ENCODE results near the gene TRABD2A.

TRABD2A gene

DNA sequence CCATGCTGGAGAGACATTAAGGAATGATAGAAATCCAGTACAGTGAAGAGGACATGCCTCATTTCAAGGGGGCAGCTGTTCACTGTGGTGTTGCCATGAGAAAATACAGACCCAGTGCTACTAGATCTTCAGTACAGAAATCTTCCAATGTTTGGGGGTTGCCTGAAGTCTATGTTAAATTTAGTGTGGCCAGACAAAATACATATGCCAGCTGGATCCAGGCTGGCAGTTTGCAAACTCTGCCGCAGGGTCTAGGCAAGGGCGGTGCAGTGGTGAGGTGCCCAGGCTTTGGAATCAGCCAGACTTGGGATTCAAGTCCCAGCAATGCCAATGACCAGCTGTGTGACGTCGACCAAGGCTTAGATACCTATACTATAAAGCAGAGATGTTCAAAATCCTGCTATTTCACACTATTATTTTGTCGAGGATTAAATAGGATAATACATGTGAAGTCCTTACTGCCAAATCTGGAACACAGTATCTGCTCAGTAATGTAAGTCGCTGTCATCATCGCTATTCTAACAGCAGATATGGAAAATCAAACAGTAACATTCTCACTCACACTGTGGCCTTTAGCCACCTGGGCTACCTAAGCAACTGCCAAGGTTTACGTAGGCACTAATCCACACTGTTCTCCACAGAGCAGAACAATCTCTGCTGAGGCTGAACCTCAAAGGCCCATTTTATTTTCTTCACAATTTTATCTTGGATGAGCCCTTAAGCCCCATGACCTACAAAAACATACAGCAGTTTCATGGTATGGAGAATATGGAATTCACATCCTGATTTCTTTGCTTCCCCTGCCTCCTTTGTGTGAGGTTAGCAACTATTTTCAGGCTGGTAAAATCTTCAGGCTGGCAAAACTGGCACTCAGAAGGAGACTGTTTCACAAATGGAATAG, 18.7 kb upstream of the TRABD2A start:
- Mint-ChIP-seq H3K4me1 (peaks cover 46% of the 10 kb centered on the region), H3K27ac (ENCODE audit: low read depth) (no peak overlapping the region), H3K9me3 (no peaks in the 10 kb centered on the region), H3K27me3 (no peaks in the 10 kb centered on the region), H3K36me3 (ENCODE audit: insufficient read depth) (peaks cover 10% of the 10 kb centered on the region), H3K4me3 (no peak overlapping the region)
- DNase-seq (ENCODE audit: low spot score in 2 of 2) (no peak), ATAC-seq (replicated peaks; ENCODE audit: extremely low read depth, poor library complexity, severe bottlenecking) (no peak)

DNA sequence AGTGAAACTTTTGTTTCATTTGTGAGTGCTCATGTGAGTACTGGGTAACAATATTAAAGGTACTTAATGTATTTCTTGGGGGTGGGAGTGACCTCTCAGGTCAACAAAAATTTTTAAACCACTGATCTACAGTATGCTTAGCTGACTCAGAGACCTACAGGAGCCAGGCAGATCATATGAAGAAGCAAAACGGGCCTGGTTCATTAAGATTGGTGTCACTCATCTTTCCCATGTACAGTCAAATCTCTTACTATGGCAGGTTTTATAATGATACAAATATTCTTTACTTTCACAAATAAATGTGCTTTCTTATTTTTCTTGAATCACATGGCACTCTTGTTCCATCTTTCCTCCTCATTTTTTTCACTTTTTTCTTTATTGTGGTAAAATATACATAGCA, 16.9 kb upstream of the TRABD2A start:
- H3K27me3 Mint-ChIP-seq: no peaks in the 10 kb centered on the region
- no peak overlapping the region for H3K4me3 Mint-ChIP-seq
- H3K36me3 Mint-ChIP-seq (ENCODE audit: insufficient read depth): peaks cover 9% of the 10 kb centered on the region
- peaks cover 47% of the 10 kb centered on the region for H3K4me1 Mint-ChIP-seq
- peak overlapping the region; percentile 85 for H3K27ac Mint-ChIP-seq (ENCODE audit: low read depth)
- no peak for DNase-seq (ENCODE audit: low spot score in 2 of 2)
- H3K9me3 Mint-ChIP-seq: no peaks in the 10 kb centered on the region
- ATAC-seq (replicated peaks; ENCODE audit: extremely low read depth, poor library complexity, severe bottlenecking): no peak

DNA sequence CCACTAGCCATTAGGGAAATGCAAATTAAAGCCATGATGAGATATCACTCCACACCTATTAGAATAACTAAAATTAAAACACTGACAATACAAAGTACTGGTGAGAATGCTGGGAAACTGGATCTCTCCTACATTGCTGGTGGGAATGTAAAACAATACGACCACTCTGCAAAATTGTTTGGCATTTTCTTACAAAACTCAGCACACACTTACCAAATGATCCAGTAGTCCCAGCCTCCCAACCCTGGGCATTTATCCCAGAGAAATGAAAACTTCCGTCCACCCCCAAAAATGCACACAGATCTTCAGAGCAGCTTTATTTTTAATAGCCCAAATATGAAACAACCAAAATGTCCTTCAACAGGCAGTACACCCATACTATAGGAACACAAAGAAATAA, 15.7 kb upstream of the TRABD2A start:
- peaks cover 47% of the 10 kb centered on the region for H3K4me1 Mint-ChIP-seq
- H3K36me3 Mint-ChIP-seq (ENCODE audit: insufficient read depth): peaks cover 9% of the 10 kb centered on the region
- no peak overlapping the region for H3K4me3 Mint-ChIP-seq
- no peaks in the 10 kb centered on the region for H3K27me3 Mint-ChIP-seq
- peak overlapping the region; percentile 77 for H3K27ac Mint-ChIP-seq (ENCODE audit: low read depth)
- no peak for DNase-seq (ENCODE audit: low spot score in 2 of 2)
- no peak for ATAC-seq (replicated peaks; ENCODE audit: extremely low read depth, poor library complexity, severe bottlenecking)
- no peaks in the 10 kb centered on the region for H3K9me3 Mint-ChIP-seq

DNA sequence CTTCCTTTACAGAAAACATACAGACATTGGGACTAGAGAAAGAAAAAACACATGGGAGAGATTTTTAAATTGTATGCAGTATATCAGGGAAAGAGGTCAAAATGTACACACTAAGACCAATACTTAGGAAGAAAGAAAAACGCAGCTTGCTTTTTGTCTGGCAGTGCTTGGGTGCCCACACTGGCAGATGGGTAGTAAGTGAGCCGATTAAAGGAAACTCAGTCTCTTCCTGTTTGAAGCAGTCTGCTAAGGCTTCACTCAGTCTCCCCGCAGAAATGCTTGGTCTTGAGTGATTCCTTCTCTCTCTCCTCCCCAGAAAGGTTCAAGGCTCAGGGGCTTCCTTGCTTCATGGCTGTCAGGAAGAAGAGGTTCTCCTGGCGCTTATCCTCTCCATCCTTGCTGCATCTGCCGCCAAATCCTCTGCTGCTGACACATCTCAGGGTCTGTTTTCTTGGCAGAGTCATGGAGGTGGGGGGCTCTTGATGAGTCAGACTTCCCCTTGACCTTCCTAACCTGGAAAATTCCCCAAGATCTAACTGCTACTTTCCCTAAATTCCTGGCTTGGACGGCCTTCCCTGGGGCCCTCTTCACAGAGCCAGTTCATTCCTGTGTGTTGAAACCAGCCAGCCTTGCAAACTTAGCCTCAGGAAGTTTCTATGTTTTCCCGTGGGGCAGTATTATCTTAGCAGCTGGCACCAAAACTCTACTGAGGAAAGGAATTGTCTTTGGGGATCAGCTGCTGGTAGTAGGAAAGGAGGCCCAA, 14.1 kb upstream of the TRABD2A start:
- peak; percentile 57 for ATAC-seq (replicated peaks; ENCODE audit: extremely low read depth, poor library complexity, severe bottlenecking)
- Mint-ChIP-seq H3K27me3 (no peaks in the 10 kb centered on the region), H3K36me3 (ENCODE audit: insufficient read depth) (peaks cover 9% of the 10 kb centered on the region), H3K9me3 (no peaks in the 10 kb centered on the region), H3K4me3 (peak overlapping the region; percentile 3), H3K27ac (ENCODE audit: low read depth) (peak overlapping the region; percentile 77), H3K4me1 (peaks cover 47% of the 10 kb centered on the region)
- no peak for DNase-seq (ENCODE audit: low spot score in 2 of 2)

DNA sequence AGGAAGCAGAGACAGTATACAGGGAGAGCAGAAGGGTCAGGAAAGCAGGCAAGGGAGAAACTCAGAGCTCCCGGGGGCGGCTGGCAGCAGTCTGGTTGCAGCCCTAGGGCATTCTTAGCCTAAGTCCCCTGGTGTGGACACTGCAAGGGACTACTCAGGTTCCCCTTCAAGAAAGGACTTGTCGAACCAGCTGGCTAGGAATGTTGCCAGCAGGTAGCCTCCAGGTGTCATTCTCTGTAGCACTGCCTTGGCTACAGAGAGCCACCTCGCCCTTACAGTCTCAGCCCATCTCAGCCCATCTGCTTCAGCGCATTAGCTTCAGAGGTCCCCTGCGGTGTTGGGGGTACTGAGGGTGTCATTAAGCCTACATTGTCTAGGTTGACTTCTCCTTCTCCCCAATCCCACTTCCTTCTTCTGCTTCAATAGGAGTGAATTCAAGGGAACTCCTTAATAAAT, 13.3 kb upstream of the TRABD2A start:
- no peak for ATAC-seq (replicated peaks; ENCODE audit: extremely low read depth, poor library complexity, severe bottlenecking)

DNA sequence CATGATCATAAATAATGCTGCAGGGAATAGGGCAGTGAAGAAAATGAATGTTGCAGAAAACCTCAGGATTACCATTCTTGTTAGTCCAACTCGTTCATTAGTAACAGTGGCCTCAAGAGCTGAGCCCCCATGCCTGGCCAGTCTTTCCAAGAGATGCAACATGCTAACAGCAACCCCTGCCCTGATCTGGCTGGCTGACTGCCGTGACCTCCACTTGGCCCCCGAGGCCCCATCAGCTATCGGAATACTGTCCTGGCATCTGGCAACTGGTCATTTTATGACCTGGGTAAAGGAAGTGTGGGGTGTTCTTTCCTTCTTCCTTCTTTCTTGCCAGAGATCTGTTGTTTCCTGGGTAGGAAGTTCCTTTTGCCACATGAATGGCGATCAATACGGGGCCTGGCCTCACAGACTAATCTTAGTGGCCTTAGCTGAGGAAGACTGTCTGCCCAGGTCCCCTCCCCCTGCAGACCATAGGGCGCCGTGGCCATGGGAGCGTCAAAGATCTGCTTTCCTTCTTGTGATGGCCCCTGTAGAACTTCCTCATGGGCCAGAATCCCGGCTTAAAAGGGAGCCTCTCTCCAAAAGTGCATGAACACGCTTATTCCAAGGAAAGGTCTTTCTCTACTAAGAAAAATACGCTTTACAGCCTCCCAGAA, 10.6 kb upstream of the TRABD2A start:
- DNase-seq (ENCODE audit: low spot score in 2 of 2): no peak
- peaks cover 5% of the 10 kb centered on the region for H3K36me3 Mint-ChIP-seq (ENCODE audit: insufficient read depth)
- no peak overlapping the region for H3K27ac Mint-ChIP-seq (ENCODE audit: low read depth)
- ATAC-seq (replicated peaks; ENCODE audit: extremely low read depth, poor library complexity, severe bottlenecking): no peak
- no peaks in the 10 kb centered on the region for H3K27me3 Mint-ChIP-seq
- peaks cover 54% of the 10 kb centered on the region for H3K4me1 Mint-ChIP-seq
- H3K9me3 Mint-ChIP-seq: no peaks in the 10 kb centered on the region
- H3K4me3 Mint-ChIP-seq: no peak overlapping the region

More for the DNA sequence above, 13.3 kb upstream of the TRABD2A start:
- peaks cover 55% of the 10 kb centered on the region for H3K4me1 Mint-ChIP-seq
- H3K9me3 Mint-ChIP-seq: no peaks in the 10 kb centered on the region
- H3K4me3 Mint-ChIP-seq: peak overlapping the region; percentile 3
- H3K36me3 Mint-ChIP-seq (ENCODE audit: insufficient read depth): peaks cover 9% of the 10 kb centered on the region
- no peaks in the 10 kb centered on the region for H3K27me3 Mint-ChIP-seq
- DNase-seq (ENCODE audit: low spot score in 2 of 2): no peak
- peak overlapping the region; percentile 77 for H3K27ac Mint-ChIP-seq (ENCODE audit: low read depth)

DNA sequence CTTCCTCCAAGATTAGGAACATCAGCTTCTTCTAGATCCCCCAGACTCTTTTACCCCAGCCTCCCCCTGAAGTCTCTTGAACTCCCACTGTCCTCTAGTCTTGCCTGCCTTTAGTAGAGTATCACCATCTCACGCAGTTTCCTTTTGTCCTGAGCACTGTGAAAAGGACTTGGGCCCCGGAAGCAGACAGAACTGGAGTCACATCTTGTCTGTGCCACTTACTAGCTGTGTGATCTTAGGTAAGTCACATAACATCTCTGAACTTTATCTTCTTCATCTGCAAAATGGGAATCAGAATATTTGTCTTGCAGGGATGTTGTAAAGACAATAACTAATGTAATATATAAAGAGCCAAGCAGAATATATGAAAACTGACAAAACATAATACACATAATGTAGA, 8.4 kb upstream of the TRABD2A start:
- peaks cover 2% of the 10 kb centered on the region for H3K36me3 Mint-ChIP-seq (ENCODE audit: insufficient read depth)
- no peak for DNase-seq (ENCODE audit: low spot score in 2 of 2)
- peak; percentile 31 for ATAC-seq (replicated peaks; ENCODE audit: extremely low read depth, poor library complexity, severe bottlenecking)
- H3K27me3 Mint-ChIP-seq: no peaks in the 10 kb centered on the region
- peak overlapping the region; percentile 70 for H3K4me3 Mint-ChIP-seq
- H3K4me1 Mint-ChIP-seq: peaks cover 33% of the 10 kb centered on the region
- H3K9me3 Mint-ChIP-seq: no peaks in the 10 kb centered on the region
- peak overlapping the region; percentile 94 for H3K27ac Mint-ChIP-seq (ENCODE audit: low read depth)

DNA sequence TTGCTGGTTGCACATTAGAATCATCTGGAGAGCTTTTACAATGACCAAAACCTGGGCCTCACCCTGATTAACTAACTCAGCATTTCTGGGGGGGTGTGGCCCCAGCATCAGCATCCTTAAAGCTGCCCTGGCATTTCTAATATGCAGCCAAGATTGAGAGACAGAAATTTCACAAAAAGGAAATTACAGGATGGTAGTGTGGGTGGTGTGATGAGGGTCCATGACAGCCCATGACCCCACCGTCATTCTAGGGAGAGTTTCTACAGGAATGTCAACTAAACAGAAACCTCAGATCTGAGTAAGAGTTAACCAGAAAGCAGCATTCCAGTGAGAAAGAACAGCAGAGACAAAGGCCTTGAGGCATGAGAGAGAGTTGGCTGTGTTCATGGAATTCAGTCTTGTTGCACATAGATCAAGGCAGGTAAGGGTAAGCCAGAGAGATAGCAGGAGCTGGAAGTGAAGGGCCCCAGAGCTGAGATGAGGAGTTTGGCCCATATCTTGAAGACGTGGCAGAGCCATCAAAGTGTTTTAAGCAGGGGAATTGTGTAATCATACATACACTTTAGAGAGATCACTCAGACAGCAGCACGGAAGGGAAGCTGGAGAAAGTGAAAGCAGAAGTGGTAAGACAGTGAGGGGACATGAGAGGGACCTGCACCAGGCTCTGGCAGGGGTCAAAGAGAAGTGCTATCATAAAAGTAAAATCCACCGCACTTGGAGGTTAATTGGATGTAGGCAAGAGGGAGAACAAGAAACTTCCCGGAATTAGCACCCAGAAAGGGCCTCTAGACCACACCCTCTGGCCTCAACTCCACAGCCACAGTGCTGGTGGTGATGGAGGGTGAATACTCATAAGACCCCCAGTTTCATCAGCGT, 7.8 kb upstream of the TRABD2A start:
- Mint-ChIP-seq H3K27ac (ENCODE audit: low read depth) (peak overlapping the region; percentile 94), H3K36me3 (ENCODE audit: insufficient read depth) (peaks cover 2% of the 10 kb centered on the region), H3K4me1 (peaks cover 27% of the 10 kb centered on the region), H3K27me3 (no peaks in the 10 kb centered on the region), H3K4me3 (peak overlapping the region; percentile 70), H3K9me3 (no peaks in the 10 kb centered on the region)
- ATAC-seq (replicated peaks; ENCODE audit: extremely low read depth, poor library complexity, severe bottlenecking) (peak; percentile 93), DNase-seq (ENCODE audit: low spot score in 2 of 2) (no peak)

DNA sequence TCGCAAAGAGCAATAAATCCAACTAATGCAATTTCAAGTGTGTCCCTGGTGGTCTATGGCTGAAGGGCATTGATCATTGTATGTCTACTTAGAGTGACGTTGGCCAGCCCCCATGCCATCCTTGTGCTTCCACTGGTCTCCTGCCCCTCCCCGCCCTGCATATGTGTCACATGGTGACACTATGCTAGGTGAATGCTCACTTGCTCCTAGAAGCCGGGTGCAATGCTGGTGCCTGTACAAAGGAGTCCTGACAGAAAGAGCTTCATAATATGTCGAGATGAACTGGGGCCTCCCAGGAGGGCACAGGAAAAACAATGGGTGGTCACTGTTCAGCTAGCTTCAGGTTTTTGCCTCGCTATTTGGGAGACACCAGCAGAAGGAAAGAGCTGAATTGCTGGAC, 5.9 kb upstream of the TRABD2A start:
- Mint-ChIP-seq H3K27me3 (no peaks in the 10 kb centered on the region), H3K4me1 (peaks cover 34% of the 10 kb centered on the region), H3K36me3 (ENCODE audit: insufficient read depth) (peaks cover 7% of the 10 kb centered on the region), H3K4me3 (peak overlapping the region; percentile 16), H3K27ac (ENCODE audit: low read depth) (peak overlapping the region; percentile 74), H3K9me3 (no peaks in the 10 kb centered on the region)
- DNase-seq (ENCODE audit: low spot score in 2 of 2): no peak
- no peak for ATAC-seq (replicated peaks; ENCODE audit: extremely low read depth, poor library complexity, severe bottlenecking)

DNA sequence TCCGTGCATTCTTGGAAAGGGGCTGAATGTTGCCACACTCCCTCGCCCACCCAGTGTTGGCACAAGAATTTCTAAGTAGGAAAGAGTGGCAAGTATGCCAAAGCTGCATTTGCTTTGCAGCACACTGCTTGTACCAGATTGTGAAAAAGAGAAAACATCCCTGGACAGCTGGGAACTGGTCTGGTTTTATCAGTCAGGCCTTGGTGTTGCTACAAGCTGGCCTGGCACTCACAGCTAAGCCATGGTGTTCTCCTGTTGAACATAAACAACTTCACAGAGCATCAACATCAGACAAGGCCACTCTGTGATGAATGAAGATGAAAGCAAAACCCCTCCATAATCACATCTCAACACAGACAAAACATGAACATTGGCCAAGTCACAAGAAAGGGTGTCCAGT, 4.2 kb upstream of the TRABD2A start:
- DNase-seq (ENCODE audit: low spot score in 2 of 2) (no peak), ATAC-seq (replicated peaks; ENCODE audit: extremely low read depth, poor library complexity, severe bottlenecking) (no peak)
- Mint-ChIP-seq H3K4me3 (no peak overlapping the region), H3K4me1 (peaks cover 51% of the 10 kb centered on the region), H3K27ac (ENCODE audit: low read depth) (no peak overlapping the region), H3K9me3 (no peaks in the 10 kb centered on the region), H3K27me3 (no peaks in the 10 kb centered on the region), H3K36me3 (ENCODE audit: insufficient read depth) (peaks cover 18% of the 10 kb centered on the region)

DNA sequence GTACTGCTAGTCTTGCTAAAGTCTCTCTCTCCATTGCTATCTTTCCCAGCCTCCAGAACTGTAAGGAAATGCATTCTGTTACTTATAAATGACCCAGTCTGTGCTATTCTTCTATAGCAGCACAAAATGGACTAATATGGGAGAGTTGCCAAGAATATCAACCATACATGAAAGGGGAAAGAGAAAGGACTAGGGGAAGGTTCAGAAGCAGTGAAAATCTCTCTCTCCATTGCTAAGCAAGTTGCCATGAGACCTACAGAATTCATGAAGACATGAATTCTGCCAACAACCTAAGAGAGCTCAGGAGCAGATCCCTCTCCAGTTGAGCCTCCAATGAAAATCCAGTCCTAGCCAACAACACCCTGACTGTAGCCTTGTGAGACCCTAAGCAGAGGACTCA, 3.6 kb upstream of the TRABD2A start:
- Mint-ChIP-seq H3K27ac (ENCODE audit: low read depth) (no peak overlapping the region), H3K4me3 (no peak overlapping the region), H3K27me3 (no peaks in the 10 kb centered on the region), H3K4me1 (peaks cover 49% of the 10 kb centered on the region), H3K9me3 (no peaks in the 10 kb centered on the region), H3K36me3 (ENCODE audit: insufficient read depth) (peaks cover 19% of the 10 kb centered on the region)
- DNase-seq (ENCODE audit: low spot score in 2 of 2) (no peak), ATAC-seq (replicated peaks; ENCODE audit: extremely low read depth, poor library complexity, severe bottlenecking) (no peak)
